GM21786 (cell line): ENCODE data around the gene EIF2B1.

ENCODE experiments used
- ATAC-seq: cut with Tn5 transposase; IDR thresholded peaks from one replicate; pipeline ENCODE4 v1.9.1; 2021; ENCODE audit not compliant: unreplicated experiment

The EIF2B1 gene

DNA sequence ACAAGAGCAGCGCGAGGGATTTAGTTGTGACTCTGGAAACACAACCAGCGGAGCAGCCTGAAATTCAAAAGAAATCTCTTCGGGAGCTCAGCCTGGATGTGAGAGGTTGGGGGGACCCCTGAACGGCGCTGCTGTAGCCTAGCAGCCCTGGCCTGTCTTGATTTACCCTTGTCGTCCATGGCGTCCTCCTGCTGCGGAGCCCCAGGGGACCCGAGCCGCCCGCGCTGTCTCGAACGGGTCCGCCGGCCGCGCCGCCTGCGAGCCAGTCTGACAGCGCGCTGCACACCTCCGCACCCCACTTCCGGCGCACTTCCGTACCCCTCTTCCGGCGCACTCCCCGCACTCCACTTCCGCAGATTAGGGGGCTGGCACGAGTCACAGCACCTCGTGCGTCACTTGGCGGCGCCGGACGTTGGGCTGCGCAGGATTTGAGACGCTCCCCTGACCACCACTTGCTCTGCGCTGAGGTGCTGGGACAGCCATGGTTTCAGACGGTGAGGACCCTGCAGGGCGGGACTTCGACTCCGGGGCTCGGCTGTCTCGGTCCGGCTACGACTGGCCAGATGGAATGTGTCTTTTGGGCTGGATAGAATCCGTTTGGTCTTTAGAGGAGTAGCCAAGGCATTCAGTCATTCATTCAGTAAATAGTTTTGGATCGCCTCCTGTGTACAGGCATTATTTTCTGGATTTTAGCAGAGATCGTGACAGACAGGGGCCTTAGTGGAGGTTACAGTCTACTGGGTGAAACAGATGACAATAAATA, at the start of gene EIF2B1, which contains the start of gene GTF2H3:
Gene EIF2B1, minus strand, starts transcription at position 308 of the 763 bp plus-strand sequence. Its CDS starts 129 bp downstream, at position 179.
Gene GTF2H3, plus strand, starts transcription at position 451 of the 763 bp plus-strand sequence. Its CDS starts 31 bp downstream, at position 482.
- ATAC-seq, result peak; percentile 96

DNA sequence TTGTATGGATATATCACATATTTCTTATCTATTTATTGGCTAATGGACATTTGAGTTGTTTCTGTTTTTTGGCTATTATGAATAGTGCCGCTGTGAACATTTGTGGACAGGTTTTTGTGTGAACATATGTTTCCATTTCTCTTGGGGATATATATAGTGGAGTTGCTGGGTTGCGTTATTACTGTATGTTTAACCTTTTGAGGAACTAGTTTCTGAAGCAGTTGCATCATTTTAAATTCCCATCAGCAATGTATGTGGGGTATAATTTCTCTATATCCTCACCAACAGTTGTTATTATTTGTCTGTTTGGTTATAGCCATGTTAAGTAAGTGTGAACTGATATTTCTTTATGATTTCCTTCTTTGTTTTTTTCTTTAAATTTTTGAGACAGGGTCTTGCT, 48.1 kb upstream of the EIF2B1 start:
- ATAC-seq, result peak; percentile 50

DNA sequence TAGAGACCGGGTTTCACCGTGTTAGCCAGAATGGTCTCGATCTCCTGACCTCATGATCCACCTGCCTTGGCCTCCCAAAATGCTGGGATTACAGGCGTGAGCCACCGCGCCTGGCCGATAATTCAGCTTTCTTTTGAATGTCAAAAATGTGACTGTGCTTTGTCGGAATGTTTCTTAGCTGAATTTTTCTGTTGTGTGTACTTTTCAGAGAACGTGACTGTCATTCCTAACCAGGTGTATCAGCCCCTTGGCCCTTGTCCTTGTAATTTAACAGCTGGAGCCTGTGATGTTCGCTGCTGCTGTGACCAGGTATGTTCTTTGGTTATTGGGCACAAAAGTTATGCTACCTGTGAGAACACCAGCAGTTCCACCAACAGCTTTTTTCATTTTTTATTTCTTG, 45.5 kb upstream of the EIF2B1 start:
- no peak for ATAC-seq

DNA sequence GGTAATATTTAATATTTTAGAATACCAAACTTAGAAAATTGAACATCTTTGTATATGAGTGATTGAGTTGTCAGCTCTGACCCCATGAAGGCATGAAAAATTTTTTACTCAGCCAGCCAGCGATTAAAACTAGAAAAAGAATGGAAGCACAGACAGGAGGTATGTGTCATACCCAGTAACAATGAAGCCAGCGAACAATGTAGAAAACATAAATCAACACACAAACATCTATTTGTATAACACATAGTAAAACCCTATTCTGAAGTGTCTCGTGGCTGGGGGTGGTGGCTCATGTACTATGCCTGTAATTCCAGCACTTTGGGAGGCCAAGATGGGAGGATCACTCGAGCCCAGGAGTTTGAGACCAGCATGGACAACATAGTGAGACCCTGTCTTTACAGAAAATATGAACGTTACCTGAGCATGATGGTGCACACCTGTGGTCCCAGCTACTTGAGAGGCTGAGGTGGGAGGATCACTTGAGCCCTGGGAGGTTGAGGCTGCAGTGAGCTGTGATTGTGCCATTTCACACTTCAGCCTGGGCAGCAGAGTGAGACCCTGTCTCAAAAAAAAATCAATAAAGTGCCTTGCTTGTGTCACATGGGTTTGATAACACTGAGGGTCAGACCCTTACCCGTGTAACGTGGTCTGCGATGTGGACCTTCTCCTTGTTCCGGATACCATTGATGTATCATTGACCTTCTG, 43.3 kb upstream of the EIF2B1 start:
- ATAC-seq, result no peak

DNA sequence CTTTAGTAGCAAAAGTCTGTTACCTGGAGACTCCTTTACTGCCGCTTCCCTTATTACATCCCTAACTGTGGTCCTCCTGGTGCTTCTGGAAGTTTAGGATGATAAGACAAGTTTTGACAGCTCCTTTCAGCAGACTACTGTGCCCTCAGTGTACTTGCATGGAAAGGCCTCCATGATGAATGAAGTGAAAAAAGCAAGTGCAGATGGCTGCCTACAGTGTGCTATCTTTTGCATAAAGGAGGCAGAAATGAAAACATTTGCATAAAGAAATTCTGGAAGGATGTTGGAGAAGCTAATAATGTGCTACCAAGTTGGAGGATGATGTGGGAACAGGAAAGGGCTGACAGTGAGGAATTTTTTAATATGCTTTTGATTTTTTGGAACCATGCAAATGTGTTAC, 42.0 kb upstream of the EIF2B1 start:
- no peak for ATAC-seq

DNA sequence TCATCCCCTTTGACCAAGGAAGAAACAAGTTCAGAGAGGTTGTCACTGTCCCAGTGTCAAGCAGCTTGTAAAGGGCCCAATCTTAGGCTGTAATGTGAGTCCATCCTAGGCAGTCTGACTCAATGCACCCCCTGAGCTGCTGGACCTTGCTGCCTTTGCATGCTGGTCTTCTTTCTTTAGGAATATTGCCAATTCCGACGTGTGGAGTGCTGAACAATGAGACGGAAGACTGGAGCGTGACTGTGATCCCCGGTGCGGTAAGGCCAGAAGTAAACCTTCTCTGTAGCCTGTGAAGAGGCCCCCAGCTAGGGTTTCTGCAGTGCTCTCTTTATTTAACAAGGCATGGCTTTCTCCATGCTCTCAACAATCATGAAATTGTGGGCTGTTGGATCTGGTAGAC, 38.4 kb upstream of the EIF2B1 start:
- ATAC-seq, result no peak

DNA sequence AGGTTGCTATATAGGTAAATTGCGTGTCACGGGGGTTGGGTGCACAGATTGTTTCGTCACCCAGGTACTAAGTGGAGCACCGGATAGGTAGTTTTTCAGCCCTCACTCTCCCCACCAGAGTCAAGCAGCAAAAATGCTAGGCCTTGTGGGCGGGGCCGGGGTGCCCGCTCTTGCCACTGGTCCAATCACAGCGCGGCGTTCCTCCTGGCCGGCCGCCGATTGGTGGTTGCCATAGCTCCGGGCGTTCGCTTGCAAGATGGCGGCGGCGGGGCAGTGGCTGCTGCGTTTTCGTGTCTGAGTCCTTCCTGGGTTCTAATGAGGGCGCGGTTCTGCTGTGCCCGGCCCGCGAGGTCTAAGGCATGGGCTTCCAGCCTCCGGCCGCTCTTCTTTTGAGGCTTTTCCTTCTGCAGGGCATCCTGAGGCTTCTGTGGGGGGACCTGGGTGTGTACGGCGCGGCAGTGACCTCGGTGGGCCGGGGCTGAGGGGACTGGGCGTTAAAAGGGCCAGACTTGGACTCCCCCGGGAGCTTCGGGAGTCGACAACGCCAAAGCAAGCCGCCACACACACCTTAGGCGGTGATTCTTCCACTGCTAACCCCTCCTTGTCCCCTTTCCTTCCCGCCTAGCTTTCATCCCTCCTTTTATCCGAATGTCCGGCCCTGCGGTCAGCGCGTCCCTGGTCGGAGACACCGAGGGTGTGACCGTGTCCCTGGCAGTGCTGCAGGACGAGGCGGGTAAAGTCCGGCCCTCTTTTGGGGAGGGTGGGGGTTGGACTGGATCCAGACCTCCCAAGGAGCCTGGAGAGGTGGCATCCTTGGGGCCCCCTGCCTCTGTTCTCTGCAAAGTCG, 37.6 kb upstream of the EIF2B1 start, which contains the start of gene TCTN2:
Gene TCTN2, plus strand, starts transcription at position 232 of the 847 bp plus-strand sequence. Its CDS starts 128 bp downstream, at position 360.
- peak; percentile 98 for ATAC-seq

DNA sequence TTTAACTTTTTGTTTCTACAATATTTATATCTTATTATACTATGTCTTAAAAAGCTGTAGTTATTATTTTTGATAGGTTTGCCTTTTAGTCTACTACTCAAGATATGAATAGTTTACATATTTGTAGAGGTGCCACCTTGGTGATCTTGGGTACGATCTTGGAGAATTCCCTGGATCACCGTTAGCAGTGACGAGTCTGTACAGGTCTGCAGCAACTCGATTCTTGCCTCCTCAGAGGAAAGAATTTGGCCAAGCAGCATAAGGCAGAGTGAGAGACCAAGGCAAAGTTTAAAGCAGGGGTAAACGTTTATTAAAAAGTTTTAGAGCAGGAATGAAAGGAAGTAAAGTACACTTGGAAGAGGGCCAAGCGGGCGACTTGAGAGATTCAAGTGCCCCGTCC, 34.3 kb upstream of the EIF2B1 start:
- ATAC-seq, result no peak

DNA sequence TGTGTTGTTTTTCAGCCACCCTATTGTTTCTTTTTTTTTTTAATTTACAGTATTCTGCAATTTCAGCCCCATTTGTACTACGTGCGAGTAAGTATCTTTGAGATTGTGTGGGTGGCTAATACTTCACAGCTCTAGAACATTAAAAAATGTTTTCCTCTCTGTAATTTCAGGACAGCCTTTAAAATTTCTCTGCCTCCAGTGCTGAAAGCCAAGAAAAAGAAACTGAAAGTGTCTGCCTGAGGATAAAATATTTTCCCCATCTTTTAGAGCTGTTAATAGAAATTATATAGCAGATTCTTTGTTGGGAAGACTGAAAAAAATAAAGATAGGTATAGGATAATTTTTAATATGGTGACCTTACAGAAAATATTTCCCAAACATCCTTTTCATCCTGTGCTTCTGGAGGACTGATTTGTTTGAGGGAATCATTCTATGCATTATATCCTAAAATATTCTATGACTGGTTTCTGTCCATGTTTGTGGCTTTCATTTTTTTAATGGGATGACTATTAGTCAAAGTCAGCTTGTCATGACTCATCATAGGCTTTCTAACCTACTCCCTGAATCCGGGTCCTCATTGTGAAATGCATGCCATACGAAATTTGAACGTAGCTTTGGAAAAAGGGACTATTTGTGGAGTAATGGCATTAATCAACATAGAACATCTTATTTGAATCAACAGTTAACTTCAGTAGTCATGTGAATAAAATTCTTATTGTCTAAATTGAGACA, 26.7 kb upstream of the EIF2B1 start:
- ATAC-seq, result no peak

DNA sequence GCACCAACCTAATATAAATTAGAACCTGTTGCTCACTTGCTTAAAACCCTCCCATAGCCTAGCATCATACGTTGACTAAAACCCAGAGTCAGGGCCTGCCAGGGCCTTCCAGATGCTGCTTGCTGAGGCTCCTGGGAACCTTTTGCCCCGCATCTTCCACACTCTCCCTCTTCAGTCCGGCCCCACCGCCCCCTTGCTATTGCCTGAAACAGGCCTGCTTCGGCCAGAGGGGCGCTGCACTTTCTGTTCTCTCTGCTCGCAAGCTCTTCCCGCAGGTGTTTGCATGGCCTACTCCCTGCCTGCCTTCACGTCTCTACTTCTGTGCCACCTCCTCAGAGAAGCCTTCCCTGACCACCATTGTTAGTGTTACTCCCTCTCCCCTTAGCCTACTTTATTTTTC, 23.7 kb upstream of the EIF2B1 start:
- ATAC-seq, result no peak

DNA sequence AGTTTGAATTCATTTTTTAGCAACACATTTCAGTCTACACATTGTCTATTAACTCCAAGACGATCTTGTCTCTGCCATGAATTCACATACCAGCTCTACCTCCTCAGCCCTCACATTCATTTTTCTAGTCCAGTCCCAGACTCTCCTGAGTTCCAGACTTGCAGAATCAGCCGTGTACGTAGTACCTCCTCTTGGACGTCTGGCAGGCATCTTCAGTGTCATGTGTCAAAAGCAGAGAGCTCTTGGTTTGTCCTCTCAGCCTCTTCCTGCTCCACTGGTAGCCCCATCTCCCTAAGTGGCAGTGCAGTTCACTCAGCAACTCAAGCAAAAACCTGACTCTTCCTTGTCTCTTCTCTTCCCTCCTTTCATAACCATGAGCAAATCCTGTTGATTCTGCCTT, 22.9 kb upstream of the EIF2B1 start:
- no peak for ATAC-seq

DNA sequence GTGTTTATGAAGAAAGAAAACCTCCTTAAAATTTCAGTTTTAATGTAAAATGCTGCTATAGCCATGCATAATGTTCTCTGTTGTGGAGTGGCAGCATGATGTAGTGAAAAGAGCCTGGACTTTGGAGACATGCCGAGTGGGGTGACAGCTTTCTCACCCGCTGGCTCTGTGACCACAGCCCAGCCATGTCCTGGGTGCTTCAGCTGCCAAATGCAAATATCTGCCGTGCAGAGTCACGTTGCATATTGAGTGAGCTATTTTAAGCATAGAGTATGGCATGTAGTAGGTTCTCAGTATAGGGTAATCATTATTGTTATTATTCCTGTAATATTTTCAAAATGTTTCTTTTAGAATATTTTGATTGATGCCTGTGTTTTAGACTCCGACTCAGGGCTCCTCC, 21.9 kb upstream of the EIF2B1 start:
- peak; percentile 90 for ATAC-seq

DNA sequence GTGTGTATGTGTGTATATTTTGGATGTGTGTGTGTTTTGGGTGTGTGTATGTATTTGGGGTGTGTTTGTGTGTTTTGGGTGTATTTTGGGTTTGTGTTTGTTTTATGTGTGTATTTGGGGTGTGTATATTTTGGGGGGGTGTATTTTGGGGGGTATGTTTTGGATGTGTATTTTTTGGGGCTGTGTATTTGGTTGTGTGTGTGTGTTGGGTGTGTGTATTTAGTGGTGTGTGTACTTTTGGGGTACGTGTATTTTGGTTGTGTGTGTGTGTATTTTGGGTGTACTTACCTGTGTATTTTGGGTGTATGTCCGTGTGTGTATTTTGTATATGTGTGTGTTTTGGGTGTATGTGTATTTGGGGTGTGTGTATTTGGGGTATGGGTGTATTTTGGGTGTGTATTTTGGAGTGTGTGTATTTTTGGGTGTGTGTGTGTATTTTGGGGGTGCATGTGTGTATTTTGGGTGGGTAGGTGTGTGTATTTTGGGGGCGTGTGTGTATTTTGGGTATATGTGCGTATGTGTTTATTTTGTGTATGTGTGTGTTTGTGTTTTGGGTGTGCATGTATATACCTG, 20.7 kb upstream of the EIF2B1 start:
- ATAC-seq, result no peak

DNA sequence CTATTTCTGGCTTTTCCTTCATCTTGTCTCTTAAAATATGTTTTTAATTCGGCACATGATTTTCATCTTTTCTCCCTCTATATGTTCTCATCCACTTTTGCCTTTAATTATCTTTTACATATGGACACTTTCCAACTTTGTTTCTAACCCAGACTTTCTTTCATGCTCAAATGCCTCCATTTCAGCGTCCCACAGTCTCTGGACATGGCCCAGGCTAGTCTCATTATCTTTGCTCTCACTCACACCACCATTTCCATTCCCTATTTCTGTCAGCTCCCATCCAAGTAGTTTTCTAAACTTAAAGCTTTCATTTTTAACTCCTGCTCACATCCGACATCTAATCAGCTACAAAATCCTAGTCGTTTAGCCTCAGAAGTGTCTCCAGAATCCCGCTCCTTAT, 14.9 kb upstream of the EIF2B1 start:
- ATAC-seq, result no peak

DNA sequence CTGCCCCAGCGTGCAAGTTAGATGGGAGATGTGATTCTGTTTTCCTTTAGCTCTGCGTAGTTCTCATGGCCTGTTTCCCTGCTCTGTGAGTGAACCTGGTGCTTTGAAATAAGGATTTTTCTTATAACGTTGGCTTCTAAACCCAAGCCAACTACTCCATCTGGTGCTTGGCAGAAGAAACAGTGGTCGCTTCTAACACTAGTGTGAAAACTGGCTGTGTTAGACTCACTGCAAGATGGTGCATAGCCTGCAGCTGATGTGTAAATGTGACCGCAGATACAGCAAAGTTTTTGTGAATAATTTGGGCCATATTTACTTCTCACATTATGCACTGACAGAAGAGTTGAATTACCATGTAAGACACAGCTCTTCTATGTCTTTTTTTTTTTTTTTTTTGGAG, 12.4 kb upstream of the EIF2B1 start:
- ATAC-seq, result no peak

DNA sequence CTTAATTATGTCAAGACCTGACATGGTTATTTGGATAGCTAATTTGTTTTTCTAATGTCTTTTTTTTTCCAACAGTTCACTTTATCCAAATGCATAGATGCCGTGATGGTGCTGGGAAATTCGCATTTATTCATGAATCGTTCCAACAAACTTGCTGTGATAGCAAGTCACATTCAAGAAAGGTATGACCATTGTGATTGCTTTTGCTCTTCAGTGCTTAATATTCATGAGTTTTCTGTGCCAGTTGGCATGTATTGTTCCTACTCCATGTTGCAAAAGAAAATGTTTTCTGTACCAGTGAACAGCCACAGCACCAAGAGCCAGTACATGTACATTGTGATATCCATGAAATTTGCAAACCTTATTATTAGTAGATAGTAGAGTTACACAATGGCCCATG, 11.9 kb upstream of the EIF2B1 start:
- ATAC-seq, result no peak

DNA sequence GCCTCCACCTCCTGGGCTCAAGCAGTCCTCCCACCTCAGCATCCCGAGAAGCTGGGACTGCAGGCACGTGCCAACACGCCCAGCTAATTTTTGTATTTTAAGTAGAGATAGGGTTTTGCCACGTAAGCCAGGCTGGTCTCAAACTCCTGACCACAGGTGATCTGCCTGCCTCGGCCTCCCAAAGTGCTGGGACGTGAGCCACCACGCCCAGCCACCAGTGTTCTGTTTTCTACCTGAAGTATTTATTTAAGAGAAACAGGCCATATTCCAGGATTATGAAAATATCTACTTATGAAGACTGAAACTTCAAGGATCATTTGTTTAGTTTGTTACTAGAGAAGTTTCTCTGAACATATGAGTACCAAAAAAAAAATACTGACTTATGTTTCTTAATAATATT, 10.4 kb upstream of the EIF2B1 start:
- no peak for ATAC-seq

DNA sequence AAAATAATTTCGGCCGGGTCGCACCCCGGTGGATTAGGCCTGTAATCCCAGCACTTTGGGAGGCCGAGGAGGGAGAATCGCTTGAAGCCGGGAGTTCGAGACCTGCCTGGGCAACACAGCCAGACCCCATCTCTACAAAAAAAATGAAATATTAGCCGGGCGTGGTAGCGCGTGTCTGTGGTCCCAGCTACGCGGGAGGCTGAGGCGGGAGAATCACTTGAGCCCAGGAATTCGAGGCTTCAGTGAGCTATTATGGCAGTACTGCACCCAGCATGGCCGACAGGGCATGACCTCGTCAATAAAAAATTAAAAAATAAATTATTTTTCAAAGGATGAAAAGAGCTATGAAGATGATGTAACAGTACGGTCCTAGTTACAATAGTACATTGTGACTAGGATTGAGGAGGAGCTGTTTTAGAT, 666 bp upstream of the EIF2B1 start:
- no peak for ATAC-seq

DNA sequence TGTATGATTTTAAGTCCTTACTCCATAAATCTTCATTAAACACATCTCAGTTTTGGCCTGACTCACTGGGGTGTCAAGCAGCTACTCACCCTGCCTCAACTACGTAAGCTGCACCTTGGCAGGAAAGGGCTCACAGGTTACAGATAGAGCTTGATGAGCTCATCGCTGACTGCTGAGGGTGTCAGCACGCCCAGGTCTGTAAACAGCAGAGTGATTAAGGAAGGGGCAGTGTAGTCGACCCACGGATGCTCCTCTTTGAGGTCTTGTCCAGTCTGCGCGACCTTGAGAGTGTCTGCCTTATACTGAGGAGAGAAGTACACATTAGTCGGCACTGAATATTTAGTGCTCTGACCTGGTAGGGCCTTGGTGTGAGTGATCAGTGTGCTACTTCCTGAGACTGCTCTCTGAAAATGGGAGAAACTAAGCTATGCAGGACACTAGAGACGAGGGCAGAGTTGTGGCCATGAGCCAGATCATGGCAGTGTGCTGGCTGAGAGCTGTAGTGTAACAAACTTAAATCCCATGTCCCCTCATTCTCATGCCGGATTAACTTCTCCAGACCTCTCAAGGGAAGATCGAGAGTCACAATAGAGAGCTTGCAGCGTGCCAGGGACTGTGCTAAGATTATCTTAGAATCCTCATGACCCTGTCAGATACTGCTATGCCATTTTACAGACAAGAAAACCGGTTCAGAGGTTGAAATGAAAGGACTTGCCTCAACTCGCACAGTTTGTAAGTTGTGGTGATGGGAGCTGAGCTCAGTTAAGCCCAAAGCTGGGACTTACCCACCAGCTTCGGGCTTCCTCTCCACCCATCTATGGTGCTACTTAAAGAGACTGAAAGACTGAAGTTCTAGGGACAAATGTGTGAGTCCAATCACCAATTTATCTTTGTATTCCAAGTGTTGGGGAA, 11.6 kb downstream of the EIF2B1 start:
- no peak for ATAC-seq
